Mesothelial cell of epicardium (in vitro differentiated cells): ENCODE data around the gene FOSB. TPM values are rescaled to one million over a fixed set of nuclear protein-coding genes. Genes with fewer than 3 reads are reported as not detected.
"Not testable (repeated sequence)": the region's sequence is repeated elsewhere in the genome, so short reads cannot be mapped to it uniquely, and the experiment has no call there.

Experiments used
- DNase-seq, 2 experiments: peaks; one replicate each; pipeline ENCODE4 v3.0.0; 2021; ENCODE audit warnings: low spot score in 2 of 2; ENCODE audit not compliant: unreplicated experiment in 2 of 2
- H3K27ac Mint-ChIP-seq: 2 replicates; pipeline ENCODE4 v1.8.0; 2021; ENCODE audit warnings: mixed read lengths
- H3K27me3 Mint-ChIP-seq: 2 replicates; pipeline ENCODE4 v1.8.0; 2021; ENCODE audit warnings: low read depth, mixed read lengths
- H3K36me3 Mint-ChIP-seq: 2 replicates; pipeline ENCODE4 v1.8.0; 2021; ENCODE audit warnings: mixed read lengths
- H3K4me1 Mint-ChIP-seq: 2 replicates; pipeline ENCODE4 v1.8.0; 2021; ENCODE audit warnings: mixed read lengths
- H3K4me3 Mint-ChIP-seq: 2 replicates; pipeline ENCODE4 v1.8.0; 2021; ENCODE audit warnings: mild to moderate bottlenecking, moderate library complexity, mixed read lengths
- H3K9me3 Mint-ChIP-seq: 2 replicates; pipeline ENCODE4 v1.8.0; 2021; ENCODE audit warnings: mixed read lengths
- CTCF ChIP-seq: fragments of 200-600 bp; sonication (generic); IDR thresholded peaks from one replicate; pipeline ENCODE4 v1.5.0; 2021; ENCODE audit warnings: antibody characterized with exemption; ENCODE audit not compliant: unreplicated experiment
- total RNA-seq: library from RNA; stranded (reverse); gene quantifications from 3 replicates; pipeline ENCODE4 v1.2.1, GENCODE V29; 2021

The FOSB gene
- total RNA-seq, 1 donor from 2014 or later = 272 TPM

GRCh38 chr19:45507872-45508416, 40.1 kb downstream of the FOSB start:
- H3K4me1 Mint-ChIP-seq = peaks cover 8% of the 10 kb centered on the region
- H3K36me3 Mint-ChIP-seq = no peaks in the 10 kb centered on the region
- H3K27ac Mint-ChIP-seq = peak overlapping the region; percentile 34
- TF ChIP-seq CTCF = no peak
- H3K27me3 Mint-ChIP-seq = no peaks in the 10 kb centered on the region
- H3K9me3 Mint-ChIP-seq = no peaks in the 10 kb centered on the region
- no peak for DNase-seq
- H3K4me3 Mint-ChIP-seq = peak overlapping the region; percentile 83

GRCh38 chr19:45508417-45508860, 40.6 kb downstream of the FOSB start:
- Mint-ChIP-seq H3K36me3 (no peaks in the 10 kb centered on the region), H3K27ac (peak overlapping the region; percentile 34), H3K27me3 (no peaks in the 10 kb centered on the region), H3K9me3 (no peaks in the 10 kb centered on the region), H3K4me1 (peaks cover 8% of the 10 kb centered on the region), H3K4me3 (peak overlapping the region; percentile 83)
- no peak for TF ChIP-seq CTCF
- DNase-seq = peak in 1 of 2 experiments; percentile 51

- DNase-seq = no peak
- no peak for TF ChIP-seq CTCF
- H3K4me1 Mint-ChIP-seq = peaks cover 8% of the 10 kb centered on the region
- no peaks in the 10 kb centered on the region for H3K9me3 Mint-ChIP-seq
- peak overlapping the region; percentile 83 for H3K4me3 Mint-ChIP-seq
- peak overlapping the region; percentile 88 for H3K27ac Mint-ChIP-seq
- no peaks in the 10 kb centered on the region for H3K36me3 Mint-ChIP-seq
- no peaks in the 10 kb centered on the region for H3K27me3 Mint-ChIP-seq
Observed at GRCh38 chr19:45508861-45509691, 41.3 kb downstream of the FOSB start.

- Mint-ChIP-seq H3K4me1 (peaks cover 8% of the 10 kb centered on the region), H3K4me3 (peak overlapping the region; percentile 56), H3K36me3 (no peaks in the 10 kb centered on the region), H3K9me3 (no peaks in the 10 kb centered on the region), H3K27ac (peak overlapping the region; percentile 88), H3K27me3 (no peaks in the 10 kb centered on the region)
- DNase-seq = no peak
- no peak for TF ChIP-seq CTCF
Observed at GRCh38 chr19:45509692-45510015, 41.9 kb downstream of the FOSB start.

- H3K27ac Mint-ChIP-seq, H3K4me1 Mint-ChIP-seq, H3K9me3 Mint-ChIP-seq, H3K27me3 Mint-ChIP-seq, H3K36me3 Mint-ChIP-seq, DNase-seq: not testable (repeated sequence)
- peak overlapping the region; percentile 13 for H3K4me3 Mint-ChIP-seq
Observed at GRCh38 chr19:45510352-45510751, 42.6 kb downstream of the FOSB start.

GRCh38 chr19:45511074-45511473, 43.3 kb downstream of the FOSB start:
- Mint-ChIP-seq H3K9me3 (no peaks in the 10 kb centered on the region), H3K27ac (no peak overlapping the region), H3K27me3 (no peaks in the 10 kb centered on the region), H3K4me1 (peaks cover 8% of the 10 kb centered on the region), H3K4me3 (no peak overlapping the region), H3K36me3 (no peaks in the 10 kb centered on the region)
- no peak for DNase-seq
- TF ChIP-seq CTCF = no peak
